Coronary artery (tissue), 2 donors: ENCODE measurements around the gene FAM111B.
"Not testable (repeated sequence)": the region's sequence is repeated elsewhere in the genome, so short reads cannot be mapped to it uniquely, and the experiment has no call there.

ENCODE experiments used
- DNase-seq: peaks from one replicate; pipeline ENCODE4 v3.0.0-alpha.2; 2017; ENCODE audit warnings: low spot score
- H3K27ac ChIP-seq, 2 donors: fragments of 200-600 bp; sonication (generic); one replicate each; pipeline ENCODE4 v1.5.1; 2016 to 2019
- H3K4me3 ChIP-seq: fragments of 200-600 bp; sonication (generic); 2 replicates; pipeline ENCODE4 v1.5.1; 2016; ENCODE audit warnings: mild to moderate bottlenecking, moderate library complexity
- TF ChIP-seq, protein P1 (sequence below): fragments of 200-600 bp; sonication (generic); IDR thresholded peaks from one replicate; pipeline ENCODE4 v1.5.1; 2019; ENCODE audit warnings: antibody characterized with exemption

Gene FAM111B

DNA sequence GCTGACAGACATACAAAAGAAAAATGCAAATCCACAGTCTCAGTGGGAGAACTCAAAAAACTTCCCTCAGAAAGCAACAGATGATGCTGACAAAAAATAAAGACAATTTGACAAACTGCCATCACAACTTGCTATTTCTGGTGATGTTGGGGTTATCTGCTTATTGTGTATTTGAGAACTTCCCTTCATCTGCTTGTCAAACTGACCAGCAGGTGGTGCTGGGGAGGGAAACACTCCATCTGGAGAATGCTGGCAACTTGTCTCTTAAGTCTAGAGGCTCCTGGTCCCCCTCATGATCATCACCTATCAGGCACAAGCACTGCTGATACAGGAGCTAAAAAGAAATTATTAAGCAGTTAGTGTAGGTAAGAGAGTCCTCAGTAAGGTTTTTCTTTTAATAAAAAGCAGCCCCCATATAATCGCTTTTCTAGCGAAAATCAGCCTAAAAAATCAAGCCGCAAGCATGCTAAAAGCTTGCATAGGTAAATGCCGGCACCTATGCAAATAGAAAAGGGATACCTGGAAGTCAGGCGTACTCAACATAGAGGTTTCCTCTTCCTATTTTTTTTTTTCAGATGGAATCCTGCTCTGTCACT, 9.8 kb upstream of the FAM111B start:
- Histone ChIP-seq H3K4me3 (no peak overlapping the region), H3K27ac (no peak overlapping the region)
- DNase-seq, result no peak
- TF ChIP-seq, protein P1, sequence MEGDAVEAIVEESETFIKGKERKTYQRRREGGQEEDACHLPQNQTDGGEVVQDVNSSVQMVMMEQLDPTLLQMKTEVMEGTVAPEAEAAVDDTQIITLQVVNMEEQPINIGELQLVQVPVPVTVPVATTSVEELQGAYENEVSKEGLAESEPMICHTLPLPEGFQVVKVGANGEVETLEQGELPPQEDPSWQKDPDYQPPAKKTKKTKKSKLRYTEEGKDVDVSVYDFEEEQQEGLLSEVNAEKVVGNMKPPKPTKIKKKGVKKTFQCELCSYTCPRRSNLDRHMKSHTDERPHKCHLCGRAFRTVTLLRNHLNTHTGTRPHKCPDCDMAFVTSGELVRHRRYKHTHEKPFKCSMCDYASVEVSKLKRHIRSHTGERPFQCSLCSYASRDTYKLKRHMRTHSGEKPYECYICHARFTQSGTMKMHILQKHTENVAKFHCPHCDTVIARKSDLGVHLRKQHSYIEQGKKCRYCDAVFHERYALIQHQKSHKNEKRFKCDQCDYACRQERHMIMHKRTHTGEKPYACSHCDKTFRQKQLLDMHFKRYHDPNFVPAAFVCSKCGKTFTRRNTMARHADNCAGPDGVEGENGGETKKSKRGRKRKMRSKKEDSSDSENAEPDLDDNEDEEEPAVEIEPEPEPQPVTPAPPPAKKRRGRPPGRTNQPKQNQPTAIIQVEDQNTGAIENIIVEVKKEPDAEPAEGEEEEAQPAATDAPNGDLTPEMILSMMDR, result peak; percentile 35

- not testable (repeated sequence) for DNase-seq
These were observed 9.1 kb upstream of the FAM111B start for GRCh38 chr11:59097938-59098337.

DNA sequence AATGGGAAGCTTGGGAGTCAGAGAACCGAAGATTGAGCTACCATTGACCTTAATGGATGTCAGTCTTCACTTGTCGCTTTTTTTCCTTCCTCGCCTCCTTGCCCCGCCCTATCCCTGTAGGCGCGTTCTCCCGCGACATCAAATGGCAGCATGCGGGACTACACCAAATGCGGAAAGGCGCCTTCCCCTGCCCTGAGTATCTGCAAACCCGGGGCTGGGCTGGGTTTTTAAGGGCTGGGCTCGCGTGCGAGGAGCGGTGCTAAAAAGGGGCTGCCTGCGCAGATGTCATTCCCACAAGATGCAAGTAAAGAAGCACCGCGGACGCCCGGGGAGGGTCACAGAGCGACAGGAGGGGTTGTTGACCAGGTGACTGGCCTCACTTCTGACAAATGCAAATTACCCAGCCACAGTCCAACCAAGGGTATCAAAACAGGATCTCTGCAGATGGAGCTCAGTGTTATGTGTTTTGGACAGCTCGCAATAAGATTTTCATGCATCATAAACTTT, 4.7 kb upstream of the FAM111B start:
- TF ChIP-seq, protein P1, result no peak
- peak overlapping the region; percentile 60 for H3K4me3 ChIP-seq
- H3K27ac ChIP-seq, result no peak overlapping the region
- no peak for DNase-seq

More at GRCh38 chr11:59097938-59098337, 9.1 kb upstream of the FAM111B start:
- not testable (repeated sequence) for H3K4me3 ChIP-seq, H3K27ac ChIP-seq

DNA sequence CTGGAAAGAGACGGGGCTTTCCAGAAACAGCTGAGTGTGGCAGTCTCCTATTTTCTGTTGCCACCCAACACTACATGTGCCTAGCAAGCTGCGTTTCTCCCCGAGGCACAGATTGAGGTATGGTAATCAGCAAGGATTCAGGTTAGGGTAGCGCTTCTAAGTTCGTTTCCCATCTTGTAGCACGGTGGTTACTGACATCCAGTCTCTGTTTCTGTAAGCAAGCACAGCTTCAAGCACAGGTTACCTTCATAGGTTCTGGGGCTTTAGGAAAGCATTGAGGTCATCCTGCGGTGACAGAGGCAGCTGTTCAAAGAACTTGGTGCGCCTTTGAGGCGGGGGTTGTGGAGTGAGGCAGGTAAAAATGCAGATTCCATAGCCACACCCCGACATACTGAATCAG, 684 bp downstream of the FAM111B start:
- not testable (repeated sequence) for H3K27ac ChIP-seq, DNase-seq
- peak overlapping the region; percentile 73 for H3K4me3 ChIP-seq

- no peak overlapping the region for H3K27ac ChIP-seq
- no peak for DNase-seq
- TF ChIP-seq, protein P1, result no peak
- H3K4me3 ChIP-seq, result no peak overlapping the region
These were observed 5.5 kb downstream of the FAM111B start for GRCh38 chr11:59112494-59112893.

DNA sequence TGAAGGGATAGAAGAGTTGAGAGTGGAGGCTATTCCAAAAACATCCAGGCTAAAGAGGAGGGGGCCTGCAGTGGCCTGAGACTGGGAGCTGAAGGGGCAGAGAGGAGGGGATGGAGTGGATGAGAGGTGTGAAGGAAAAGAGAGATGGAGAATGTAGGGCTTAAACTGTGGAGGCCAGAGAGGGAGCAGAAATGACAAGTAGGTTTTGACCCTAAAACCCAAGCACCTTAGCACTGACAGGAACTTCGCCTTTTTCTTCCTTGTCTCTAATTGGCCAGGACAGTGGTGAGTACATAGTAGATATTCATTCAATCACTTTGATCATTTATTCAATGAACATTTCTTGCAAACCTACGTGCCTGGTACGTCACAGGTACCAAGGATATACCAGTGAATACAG, 7.3 kb downstream of the FAM111B start:
- TF ChIP-seq, protein P1, result no peak
- no peak overlapping the region for H3K4me3 ChIP-seq
- DNase-seq, result no peak
- no peak overlapping the region for H3K27ac ChIP-seq

DNA sequence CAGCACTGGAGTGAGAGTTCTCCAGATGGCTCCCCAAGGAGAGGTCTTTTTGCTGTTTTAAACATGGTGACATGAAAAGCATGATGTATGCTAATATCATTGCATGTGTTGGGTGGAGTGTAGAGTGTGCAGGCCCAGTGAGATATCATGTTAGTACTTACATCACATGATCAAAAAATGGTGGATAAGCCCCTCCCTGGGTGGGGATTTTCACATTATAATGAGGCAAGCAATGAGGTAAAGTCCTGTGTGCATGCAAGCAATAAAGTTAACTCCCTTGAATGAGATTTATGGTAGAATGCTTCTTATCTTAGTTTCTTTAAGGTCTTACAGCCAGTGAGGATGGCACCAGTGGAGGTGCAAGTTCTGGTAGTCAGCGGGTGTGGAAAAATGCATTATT, 8.5 kb downstream of the FAM111B start:
- DNase-seq, result no peak
- TF ChIP-seq, protein P1, result no peak
- H3K27ac ChIP-seq, result no peak overlapping the region
- H3K4me3 ChIP-seq, result no peak overlapping the region

- no peak for DNase-seq
- TF ChIP-seq, protein P1, result no peak
- Histone ChIP-seq H3K27ac (no peak overlapping the region), H3K4me3 (no peak overlapping the region)
These were observed 10.7 kb downstream of the FAM111B start for GRCh38 chr11:59117774-59118173.
